Daoy (cell line): ENCODE data around the gene CYB561D1. TPM values are rescaled to one million over a fixed set of nuclear protein-coding genes. Genes with fewer than 3 reads are reported as not detected.
A peak's percentile ranks its signal among the peaks of the same experiment; 100 is the strongest.
"Not testable (repeated sequence)": the region's sequence is repeated elsewhere in the genome, so short reads cannot be mapped to it uniquely, and the experiment has no call there.

Experiments used
- DNase-seq: peaks from one replicate; pipeline ENCODE4 v3.0.0-alpha.2; 2015; ENCODE audit warnings: low read depth
- total RNA-seq: library from RNA; depleted of rRNA; stranded (reverse); fragments of >200 nt; shearing (Covaris generic); gene quantifications from 2 replicates; pipeline ENCODE4 v1.2.3, GENCODE V29; 2014; rRNA removed

The CYB561D1 gene
- 5.8 and 9.2 TPM in 2 replicates for total RNA-seq

- peak; percentile 95 for DNase-seq
Measured at GRCh38 chr1:109493805-109494539, at the start of gene CYB561D1. Gene CYB561D1 (plus strand): TSS chr1:109494094. CDS start chr1:109494140, 46 bp downstream.

DNA sequence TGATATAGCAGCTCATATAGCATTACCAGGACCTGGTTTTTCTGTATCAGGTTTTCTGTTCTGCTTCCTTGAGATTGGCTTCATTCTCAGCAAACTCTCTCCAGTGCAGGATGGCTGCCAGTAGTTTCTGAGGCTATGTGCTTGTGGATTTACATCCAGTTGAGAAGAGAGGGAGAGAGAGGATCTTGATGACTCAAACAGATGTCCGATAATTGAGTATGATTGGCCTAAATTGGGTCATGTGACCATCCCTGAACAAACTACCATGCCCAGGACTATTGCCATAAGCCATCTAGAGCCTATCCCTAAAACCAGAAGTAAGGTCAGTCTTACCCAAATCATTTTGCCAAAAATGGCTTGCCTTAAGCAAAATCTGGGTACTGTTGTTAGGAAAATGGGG, 49.5 kb upstream of the CYB561D1 start:
- DNase-seq: no peak

DNA sequence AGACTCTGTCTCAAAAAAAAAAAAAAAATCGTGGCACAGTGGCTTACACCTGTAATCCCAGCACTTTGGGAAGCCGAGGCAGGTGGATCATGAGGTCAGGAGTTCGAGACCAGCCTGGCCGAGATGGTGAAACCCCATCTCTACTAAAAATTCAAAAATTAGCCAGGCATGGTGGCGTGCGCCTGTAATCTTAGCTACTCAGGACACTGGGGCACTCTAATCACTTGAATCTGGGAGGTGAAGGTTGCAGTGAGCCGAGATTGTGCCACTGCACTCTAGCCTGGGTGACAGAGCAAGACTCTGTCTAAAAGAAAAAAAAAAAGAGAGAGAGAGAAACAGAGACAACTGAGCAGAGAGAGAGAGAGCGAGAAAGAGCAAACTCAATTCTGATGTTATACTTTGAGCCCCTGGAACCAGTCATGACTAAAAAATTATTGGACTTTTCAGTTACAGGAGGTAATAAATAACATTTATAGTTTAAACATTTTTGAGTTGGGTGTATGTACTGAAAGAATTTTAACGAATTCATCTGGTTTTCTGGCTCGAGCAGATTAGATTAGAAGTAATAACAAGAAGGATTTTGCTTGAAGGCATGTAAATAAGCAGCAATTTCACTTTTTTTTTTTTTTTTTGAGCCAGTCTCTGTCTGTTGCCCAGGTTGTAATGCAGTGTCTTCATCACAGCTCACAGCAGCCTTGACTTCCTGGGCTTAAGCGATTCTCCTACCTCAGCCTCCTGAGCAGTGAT, 47.8 kb upstream of the CYB561D1 start:
- not testable (repeated sequence) for DNase-seq

DNA sequence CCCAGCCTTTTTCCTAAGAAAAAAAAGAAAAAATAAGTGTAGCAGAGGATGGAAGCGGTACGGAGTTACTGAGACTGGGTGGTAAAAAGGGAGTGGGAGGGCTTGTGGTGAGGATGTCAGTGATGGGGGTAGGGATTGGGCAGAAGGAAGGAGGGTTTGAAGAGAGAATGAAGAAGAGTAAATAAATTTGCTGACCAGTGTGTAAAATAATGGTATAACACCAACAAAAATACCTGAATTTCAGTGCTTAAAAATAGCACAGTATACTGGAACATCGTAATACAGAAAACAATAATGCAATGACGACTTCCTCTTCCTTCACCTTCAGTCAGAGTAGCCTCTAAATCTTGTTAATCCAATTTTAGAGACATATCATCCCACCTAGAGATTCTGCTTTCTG, 46.4 kb upstream of the CYB561D1 start:
- no peak for DNase-seq

DNA sequence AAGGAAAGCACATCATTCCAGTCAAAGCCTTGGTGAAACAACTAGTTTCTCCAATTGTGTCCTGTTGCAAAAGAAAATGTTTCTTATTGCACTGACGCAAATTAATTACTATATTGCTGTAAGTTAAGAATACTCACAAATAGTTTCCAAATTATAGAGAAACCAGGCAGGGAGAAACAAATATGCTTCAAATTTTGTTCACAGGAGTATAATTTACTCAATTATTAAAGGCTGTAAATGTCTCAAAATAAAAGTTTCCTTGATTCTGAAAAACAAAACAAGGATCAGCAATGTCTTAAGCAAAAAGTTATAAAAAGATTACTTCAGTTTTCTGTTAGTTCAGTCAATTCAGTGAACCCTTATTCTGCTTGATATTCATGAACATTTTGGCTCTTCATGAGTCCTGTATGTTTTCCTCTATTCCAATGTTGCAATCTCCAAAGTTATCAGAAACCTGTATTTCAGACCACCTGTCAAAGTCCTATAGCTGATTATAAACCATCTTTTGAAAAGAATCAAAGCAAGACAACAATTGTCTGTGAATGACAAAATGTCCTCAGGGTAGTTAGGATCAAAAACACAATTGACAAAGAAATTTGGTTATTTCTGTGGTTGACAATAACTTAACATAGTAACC, 39.3 kb upstream of the CYB561D1 start:
- DNase-seq: no peak

GRCh38 chr1:109457819-109458218, 36.1 kb upstream of the CYB561D1 start:
- DNase-seq: no peak

DNA sequence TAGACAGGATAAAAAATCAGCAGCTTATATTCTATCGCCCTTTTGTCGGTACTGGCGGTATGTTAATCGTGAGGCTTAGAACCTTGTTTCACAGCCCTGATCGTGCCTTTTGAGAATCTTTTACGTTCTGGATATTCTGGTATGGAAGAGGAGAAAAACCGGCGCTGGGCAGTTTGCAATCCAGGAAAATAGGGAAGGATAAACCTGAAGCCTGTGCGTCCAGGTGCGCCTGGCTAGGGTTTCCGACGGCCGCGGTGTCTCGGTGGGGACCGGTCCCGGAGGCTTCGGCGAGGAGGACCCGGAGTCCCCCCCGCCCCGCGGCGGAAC, 27.8 kb upstream of the CYB561D1 start:
- DNase-seq: no peak

GRCh38 chr1:109466452-109467300, 27.2 kb upstream of the CYB561D1 start, which contains the start of gene SYPL2:
Gene SYPL2 (plus strand): TSS chr1:109466546. CDS start chr1:109466844, 298 bp downstream.
- DNase-seq: peak; percentile 76

DNA sequence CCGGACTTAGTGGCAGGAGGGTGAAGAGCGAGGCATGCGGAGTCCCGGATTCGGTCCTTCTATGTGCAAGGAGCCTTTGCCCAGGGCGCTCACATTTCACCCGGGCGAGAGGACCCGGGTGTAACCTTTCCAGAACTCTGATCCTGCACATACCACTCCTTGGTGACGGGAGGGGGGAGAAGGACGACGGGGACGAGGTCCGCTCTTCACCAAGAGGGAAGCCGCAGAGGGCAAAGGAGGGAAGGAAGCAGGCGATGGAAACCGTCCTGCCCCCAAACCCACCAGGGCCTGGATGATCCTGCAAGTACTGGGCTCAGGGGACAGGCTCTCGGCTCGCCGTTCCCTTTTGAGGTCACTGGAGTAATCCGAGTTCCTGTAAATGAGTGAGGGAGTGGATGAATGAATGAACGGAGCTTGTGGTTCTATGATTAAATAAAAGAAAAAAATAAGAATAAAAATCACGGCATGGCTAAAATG, 26.6 kb upstream of the CYB561D1 start:
- no peak for DNase-seq

- DNase-seq: no peak
Measured at GRCh38 chr1:109468061-109468460, 25.8 kb upstream of the CYB561D1 start.

- DNase-seq: no peak
Measured at GRCh38 chr1:109468903-109469302, 25.0 kb upstream of the CYB561D1 start.

DNA sequence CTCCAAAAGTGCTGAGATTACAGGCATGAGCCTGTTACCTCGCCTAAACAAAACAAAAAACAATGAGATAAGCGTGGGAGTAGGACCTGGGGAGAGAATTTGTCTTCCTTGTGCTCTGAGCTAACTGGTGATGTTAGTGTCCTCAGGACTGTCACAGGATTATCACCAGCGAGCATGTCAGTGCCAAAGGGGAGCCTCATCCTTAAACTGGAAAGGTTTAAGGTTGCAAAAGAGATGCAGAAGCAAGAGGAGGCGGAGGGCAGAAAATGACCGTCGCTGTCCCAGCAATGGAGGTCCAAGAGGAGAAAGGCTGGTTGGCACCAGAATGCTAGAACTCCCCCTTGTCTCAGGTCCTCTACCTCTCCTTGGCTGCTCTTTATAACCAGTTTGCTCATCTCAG, 23.6 kb upstream of the CYB561D1 start:
- no peak for DNase-seq

- no peak for DNase-seq
Measured at GRCh38 chr1:109472779-109473178, 21.1 kb upstream of the CYB561D1 start.

GRCh38 chr1:109473284-109474057, 20.4 kb upstream of the CYB561D1 start:
- DNase-seq: not testable (repeated sequence)

DNA sequence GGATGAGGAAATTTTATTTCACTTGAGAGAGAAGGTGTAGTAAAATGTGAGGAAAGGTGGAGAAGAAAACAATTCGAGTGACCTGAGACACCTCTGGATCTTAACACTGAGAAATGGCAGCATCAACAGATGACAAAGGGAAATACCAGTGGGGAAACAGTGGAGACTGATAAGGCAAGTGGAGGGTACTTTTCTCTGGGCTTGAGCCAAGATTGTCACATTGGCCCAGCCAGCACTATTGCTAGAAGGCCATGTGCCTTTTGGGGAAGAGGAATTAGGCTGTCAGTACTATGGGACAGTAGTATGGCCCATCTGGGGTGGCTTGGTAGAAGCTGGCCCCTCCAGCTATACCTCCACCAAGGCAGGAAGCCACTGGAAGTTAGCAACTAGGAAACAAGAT, 19.2 kb upstream of the CYB561D1 start:
- no peak for DNase-seq

DNA sequence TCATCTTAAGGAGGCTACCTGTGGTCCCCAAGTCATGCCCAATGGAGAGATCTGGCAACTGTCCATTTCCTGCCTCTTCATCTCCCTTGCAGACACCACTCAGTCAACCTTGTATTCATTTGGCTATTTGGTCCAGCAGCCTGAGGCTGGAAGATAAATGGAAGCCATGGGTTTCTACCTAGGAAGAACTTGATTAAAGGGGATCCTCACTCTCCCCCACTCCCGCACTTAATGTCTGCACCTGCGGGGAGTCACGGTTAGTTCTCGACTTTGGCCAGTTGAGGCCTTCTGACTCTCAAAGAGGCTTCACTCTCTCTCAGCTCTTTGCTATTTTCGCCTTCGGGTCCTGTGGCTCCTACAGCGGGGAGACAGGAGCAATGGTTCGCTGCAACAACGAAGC, 18.6 kb upstream of the CYB561D1 start:
- no peak for DNase-seq

DNA sequence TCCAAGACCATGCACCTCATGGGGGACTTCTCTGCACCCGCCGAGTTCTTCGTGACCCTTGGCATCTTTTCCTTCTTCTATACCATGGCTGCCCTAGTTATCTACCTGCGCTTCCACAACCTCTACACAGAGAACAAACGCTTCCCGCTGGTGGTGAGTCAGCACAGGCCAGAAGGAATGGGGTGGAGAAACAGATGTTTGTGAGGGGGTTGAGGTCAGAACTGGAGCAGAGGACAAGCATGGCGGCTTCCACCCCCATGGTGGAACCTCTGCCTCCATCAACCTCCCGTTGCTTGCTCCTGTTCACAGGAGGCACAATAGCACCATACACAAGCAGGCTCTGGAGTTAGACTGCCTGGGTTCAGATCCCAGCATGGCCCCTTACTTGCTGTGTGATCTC, 17.1 kb upstream of the CYB561D1 start:
- peak; percentile 57 for DNase-seq

GRCh38 chr1:109477821-109478220, 16.1 kb upstream of the CYB561D1 start:
- DNase-seq: no peak

- DNase-seq: no peak
Measured at GRCh38 chr1:109478806-109479205, 15.1 kb upstream of the CYB561D1 start.

DNA sequence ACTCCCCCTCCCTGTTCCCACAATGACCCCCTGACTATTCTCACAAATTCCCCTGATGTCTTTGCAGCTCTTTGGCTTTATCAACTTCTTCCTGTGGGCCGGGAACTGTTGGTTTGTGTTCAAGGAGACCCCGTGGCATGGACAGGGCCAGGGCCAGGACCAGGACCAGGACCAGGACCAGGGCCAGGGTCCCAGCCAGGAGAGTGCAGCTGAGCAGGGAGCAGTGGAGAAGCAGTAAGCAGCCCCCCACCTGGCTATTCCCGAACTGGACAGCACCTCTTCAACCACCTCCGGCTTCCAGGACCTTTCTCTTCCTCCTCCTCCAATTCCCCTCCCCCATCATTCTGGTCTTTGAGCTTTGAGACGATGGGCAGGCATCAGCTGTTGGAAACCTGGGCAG, 14.6 kb upstream of the CYB561D1 start:
- no peak for DNase-seq

DNA sequence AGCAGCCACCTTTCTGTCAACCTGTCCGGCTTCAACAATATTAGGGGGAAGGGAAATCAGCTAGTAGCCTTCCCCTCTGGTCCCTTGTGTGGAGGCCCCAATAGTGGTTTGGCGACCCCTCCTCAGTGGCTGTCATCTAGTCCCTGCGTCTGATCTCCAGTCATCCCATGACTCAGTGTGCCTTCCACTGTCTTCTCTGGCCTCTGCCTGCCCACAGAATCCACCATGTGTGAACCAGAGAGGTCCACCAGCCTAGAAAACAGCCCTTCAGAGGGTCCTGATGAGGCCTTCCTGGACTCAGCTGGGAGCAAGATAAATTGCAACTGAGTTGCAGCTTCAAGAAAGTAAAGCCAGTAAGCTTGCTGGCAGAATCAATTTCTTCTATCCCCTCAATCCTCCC, 14.0 kb upstream of the CYB561D1 start:
- no peak for DNase-seq
